GM10847 (cell line): Measurements from ENCODE around the gene RNF113B.

ENCODE experiments used
- POLR2A ChIP-seq: IDR thresholded peaks from 2 replicates; pipeline ENCODE4 v1.6.1; 2011; ENCODE audit not compliant: insufficient read length; ENCODE audit errors: extremely low read depth

RNF113B gene

GRCh38 chr13:98141091-98141490 is 36.0 kb downstream of the RNF113B start:
- TF ChIP-seq POLR2A, result no peak

GRCh38 chr13:98134901-98135300 is 42.2 kb downstream of the RNF113B start:
- no peak for TF ChIP-seq POLR2A

GRCh38 chr13:98133946-98134345 is 43.1 kb downstream of the RNF113B start:
- TF ChIP-seq POLR2A, result no peak

- TF ChIP-seq POLR2A, result no peak
Measured at GRCh38 chr13:98129059-98129746, 47.9 kb downstream of the RNF113B start.
